Measurements from ENCODE around the gene GLDC. TPM values are rescaled to one million over a fixed set of nuclear protein-coding genes. Genes with fewer than 3 reads are reported as not detected.

The GLDC gene
- total RNA-seq, 2 donors from 2014 or later = 8.9 to 38.8 TPM

DNA sequence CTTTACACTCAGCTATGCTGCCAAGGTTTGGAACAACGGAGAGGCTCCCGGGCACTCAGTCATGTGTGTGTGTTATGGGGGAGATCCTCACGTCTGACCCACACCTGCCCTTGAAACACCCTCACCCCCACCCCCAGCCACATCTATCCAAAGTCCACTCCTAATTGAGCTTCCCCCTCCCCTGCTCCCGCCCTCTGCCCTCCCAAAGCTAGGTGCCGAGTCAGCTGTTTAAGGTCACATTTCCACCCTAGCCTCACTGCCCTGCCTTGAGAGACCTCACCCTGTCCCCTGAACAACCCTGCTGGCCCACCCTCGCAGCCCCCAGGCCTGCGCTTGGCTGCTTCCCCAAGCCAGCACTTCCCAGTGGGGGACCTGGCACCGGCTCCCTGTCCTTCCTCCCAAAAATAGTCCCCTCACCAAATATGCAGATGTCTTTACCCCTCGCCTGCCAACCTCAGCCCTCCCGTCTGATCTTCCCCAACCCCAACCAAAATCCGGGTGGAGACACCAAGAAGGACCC is 36.0 kb downstream of the GLDC start:
- no peaks in the 10 kb centered on the region for H3K4me1 Mint-ChIP-seq
- H3K4me1 ChIP-seq (ENCODE audit: control insufficient read depth, insufficient read depth, low read length) = no peaks in the 10 kb centered on the region
- no peak overlapping the region for H3K27ac ChIP-seq (ENCODE audit: low read depth, low read length)
- H3K9ac ChIP-seq (ENCODE audit: extremely low read depth, low read length, poor library complexity, severe bottlenecking) = no peak overlapping the region
- no peak overlapping the region for H3K27ac Mint-ChIP-seq
- H3K9me3 Mint-ChIP-seq = no peaks in the 10 kb centered on the region
- no peak for DNase-seq
- peaks cover 9% of the 10 kb centered on the region for H3K36me3 ChIP-seq (ENCODE audit: control insufficient read depth, insufficient read depth, low read length)
- TF ChIP-seq, protein P1, sequence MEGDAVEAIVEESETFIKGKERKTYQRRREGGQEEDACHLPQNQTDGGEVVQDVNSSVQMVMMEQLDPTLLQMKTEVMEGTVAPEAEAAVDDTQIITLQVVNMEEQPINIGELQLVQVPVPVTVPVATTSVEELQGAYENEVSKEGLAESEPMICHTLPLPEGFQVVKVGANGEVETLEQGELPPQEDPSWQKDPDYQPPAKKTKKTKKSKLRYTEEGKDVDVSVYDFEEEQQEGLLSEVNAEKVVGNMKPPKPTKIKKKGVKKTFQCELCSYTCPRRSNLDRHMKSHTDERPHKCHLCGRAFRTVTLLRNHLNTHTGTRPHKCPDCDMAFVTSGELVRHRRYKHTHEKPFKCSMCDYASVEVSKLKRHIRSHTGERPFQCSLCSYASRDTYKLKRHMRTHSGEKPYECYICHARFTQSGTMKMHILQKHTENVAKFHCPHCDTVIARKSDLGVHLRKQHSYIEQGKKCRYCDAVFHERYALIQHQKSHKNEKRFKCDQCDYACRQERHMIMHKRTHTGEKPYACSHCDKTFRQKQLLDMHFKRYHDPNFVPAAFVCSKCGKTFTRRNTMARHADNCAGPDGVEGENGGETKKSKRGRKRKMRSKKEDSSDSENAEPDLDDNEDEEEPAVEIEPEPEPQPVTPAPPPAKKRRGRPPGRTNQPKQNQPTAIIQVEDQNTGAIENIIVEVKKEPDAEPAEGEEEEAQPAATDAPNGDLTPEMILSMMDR (conservative IDR thresholded peaks at IDR 0.05) = no peak
- no peaks in the 10 kb centered on the region for H3K27me3 ChIP-seq (ENCODE audit: control insufficient read depth, insufficient read depth, low read length, poor library complexity, severe bottlenecking)
- H3K4me3 Mint-ChIP-seq = no peak overlapping the region
- WGBS, 2 experiments (ENCODE audit: insufficient coverage in 1 of 2, insufficient read length in 1 of 2) = 86 to 97% methylated on average over 3 to 8 of the region's 11 CpGs
- no peaks in the 10 kb centered on the region for H3K9me3 ChIP-seq (ENCODE audit: control insufficient read depth, low read length)
- no peak overlapping the region for H3K4me3 ChIP-seq (ENCODE audit: low read length)
- H3K27me3 Mint-ChIP-seq (ENCODE audit: insufficient read depth) = no peaks in the 10 kb centered on the region
- peaks cover 29% of the 10 kb centered on the region for H3K36me3 Mint-ChIP-seq (ENCODE audit: low read depth)

DNA sequence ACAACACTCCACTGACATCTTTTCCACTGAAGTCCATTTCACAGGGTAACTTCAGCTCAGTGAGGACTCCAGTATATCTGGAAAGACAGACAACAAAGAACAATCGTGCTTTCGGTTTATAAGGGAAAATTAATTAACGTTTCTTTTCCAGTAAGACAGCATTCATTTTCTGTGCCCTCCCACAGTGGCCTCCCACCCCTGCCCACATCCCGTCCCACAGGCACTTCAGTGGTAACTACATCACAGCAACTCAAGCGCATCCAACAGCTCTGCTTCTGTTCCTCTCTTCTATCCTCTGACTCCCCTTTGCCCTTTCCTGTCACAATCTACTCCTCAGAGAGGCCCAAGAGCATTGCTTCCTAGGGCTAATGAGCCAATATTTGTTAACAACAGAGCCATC is 40.3 kb downstream of the GLDC start:
- WGBS, 2 experiments (ENCODE audit: insufficient coverage in 1 of 2, insufficient read length in 1 of 2) = 94 to 97% methylated on average over 5 of the region's 5 CpGs
- Mint-ChIP-seq H3K36me3 (ENCODE audit: low read depth) (peaks cover 46% of the 10 kb centered on the region), H3K27ac (no peak overlapping the region), H3K4me3 (no peak overlapping the region), H3K4me1 (no peaks in the 10 kb centered on the region), H3K27me3 (ENCODE audit: insufficient read depth) (no peaks in the 10 kb centered on the region), H3K9me3 (no peaks in the 10 kb centered on the region)
- Histone ChIP-seq H3K27me3 (ENCODE audit: control insufficient read depth, insufficient read depth, low read length, poor library complexity, severe bottlenecking) (no peaks in the 10 kb centered on the region), H3K27ac (ENCODE audit: low read depth, low read length) (no peak overlapping the region), H3K36me3 (ENCODE audit: control insufficient read depth, insufficient read depth, low read length) (peaks cover 9% of the 10 kb centered on the region), H3K4me1 (ENCODE audit: control insufficient read depth, insufficient read depth, low read length) (no peaks in the 10 kb centered on the region), H3K4me3 (ENCODE audit: low read length) (no peak overlapping the region), H3K9me3 (ENCODE audit: control insufficient read depth, low read length) (no peaks in the 10 kb centered on the region), H3K9ac (ENCODE audit: extremely low read depth, low read length, poor library complexity, severe bottlenecking) (no peak overlapping the region)
- TF ChIP-seq, protein P1 (conservative IDR thresholded peaks at IDR 0.05) = no peak
- no peak for DNase-seq

DNA sequence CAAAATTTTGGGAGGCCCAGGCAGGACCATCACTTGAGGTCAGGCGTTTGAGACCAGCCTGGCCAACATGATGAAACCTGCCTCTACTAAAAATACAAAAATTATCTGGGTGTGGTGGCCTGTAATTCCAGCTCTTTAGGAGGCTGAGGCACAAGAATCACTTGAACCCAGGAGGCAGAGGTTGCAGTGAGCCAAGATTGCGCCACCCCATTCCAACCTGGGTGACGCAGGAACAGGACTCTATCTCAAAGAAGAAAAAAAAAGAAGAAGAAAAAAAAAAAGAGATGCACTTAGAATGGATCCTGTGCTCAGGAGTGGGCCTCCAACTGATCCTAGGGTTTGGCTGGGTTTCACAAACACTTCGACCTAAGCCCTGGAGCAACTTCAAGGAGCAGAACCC is 45.1 kb downstream of the GLDC start:
- H3K4me3 Mint-ChIP-seq = no peak overlapping the region
- no peaks in the 10 kb centered on the region for H3K9me3 Mint-ChIP-seq
- Histone ChIP-seq H3K27ac (ENCODE audit: low read depth, low read length) (no peak overlapping the region), H3K9ac (ENCODE audit: extremely low read depth, low read length, poor library complexity, severe bottlenecking) (no peak overlapping the region), H3K27me3 (ENCODE audit: control insufficient read depth, insufficient read depth, low read length, poor library complexity, severe bottlenecking) (no peaks in the 10 kb centered on the region), H3K4me3 (ENCODE audit: low read length) (no peak overlapping the region), H3K36me3 (ENCODE audit: control insufficient read depth, insufficient read depth, low read length) (no peaks in the 10 kb centered on the region), H3K9me3 (ENCODE audit: control insufficient read depth, low read length) (no peaks in the 10 kb centered on the region), H3K4me1 (ENCODE audit: control insufficient read depth, insufficient read depth, low read length) (no peaks in the 10 kb centered on the region)
- no peak overlapping the region for H3K27ac Mint-ChIP-seq
- H3K36me3 Mint-ChIP-seq (ENCODE audit: low read depth) = peaks cover 35% of the 10 kb centered on the region
- no peak for DNase-seq
- TF ChIP-seq, protein P1 (conservative IDR thresholded peaks at IDR 0.05) = no peak
- WGBS, 2 experiments (ENCODE audit: insufficient coverage in 1 of 2, insufficient read length in 1 of 2) = 96 to 99% methylated on average over 3 to 4 of the region's 4 CpGs
- H3K27me3 Mint-ChIP-seq (ENCODE audit: insufficient read depth) = no peaks in the 10 kb centered on the region
- H3K4me1 Mint-ChIP-seq = no peaks in the 10 kb centered on the region
